ENCODE results near the gene HS6ST1.

The HS6ST1 gene

GRCh38 chr2:128284037-128284441 is 34.6 kb downstream of the HS6ST1 start:
- no peak for DNase-seq (ENCODE audit: low read depth in 3 of 3)

GRCh38 chr2:128282976-128283810 is 35.5 kb downstream of the HS6ST1 start:
- no peak for DNase-seq (ENCODE audit: low read depth in 3 of 3)

- no peak for DNase-seq (ENCODE audit: low read depth in 3 of 3)
Measured at GRCh38 chr2:128282246-128282975, 36.3 kb downstream of the HS6ST1 start.

- no peak for DNase-seq (ENCODE audit: low read depth in 3 of 3)
Measured at GRCh38 chr2:128281852-128282245, 36.8 kb downstream of the HS6ST1 start.

- DNase-seq (ENCODE audit: low read depth in 3 of 3): no peak
Measured at GRCh38 chr2:128280901-128281321, 37.8 kb downstream of the HS6ST1 start.

- no peak for DNase-seq (ENCODE audit: low read depth in 3 of 3)
Measured at GRCh38 chr2:128280158-128280871, 38.4 kb downstream of the HS6ST1 start.

GRCh38 chr2:128279786-128280157 is 38.9 kb downstream of the HS6ST1 start:
- DNase-seq (ENCODE audit: low read depth in 3 of 3): no peak

- DNase-seq (ENCODE audit: low read depth in 3 of 3): no peak
Measured at GRCh38 chr2:128279009-128279408, 39.7 kb downstream of the HS6ST1 start.

- no peak for DNase-seq (ENCODE audit: low read depth in 3 of 3)
Measured at GRCh38 chr2:128277961-128278681, 40.5 kb downstream of the HS6ST1 start.

GRCh38 chr2:128276878-128277675 is 41.6 kb downstream of the HS6ST1 start:
- no peak for DNase-seq (ENCODE audit: low read depth in 3 of 3)

- no peak for DNase-seq (ENCODE audit: low read depth in 3 of 3)
Measured at GRCh38 chr2:128275498-128276045, 43.1 kb downstream of the HS6ST1 start.

GRCh38 chr2:128274218-128274617 is 44.5 kb downstream of the HS6ST1 start:
- DNase-seq (ENCODE audit: low read depth in 3 of 3): no peak

GRCh38 chr2:128273469-128274081 is 45.1 kb downstream of the HS6ST1 start:
- DNase-seq (ENCODE audit: low read depth in 3 of 3): no peak

- DNase-seq (ENCODE audit: low read depth in 3 of 3): no peak
Measured at GRCh38 chr2:128272601-128273468, 45.8 kb downstream of the HS6ST1 start.

- DNase-seq (ENCODE audit: low read depth in 3 of 3): no peak
Measured at GRCh38 chr2:128271911-128272600, 46.6 kb downstream of the HS6ST1 start.

GRCh38 chr2:128271597-128271910 is 47.1 kb downstream of the HS6ST1 start:
- DNase-seq (ENCODE audit: low read depth in 3 of 3): no peak

- no peak for DNase-seq (ENCODE audit: low read depth in 3 of 3)
Measured at GRCh38 chr2:128270672-128271596, 47.7 kb downstream of the HS6ST1 start.
